Hypothalamus (tissue), 51 donors: ENCODE measurements around the gene ZNF432.

ENCODE experiments used
- DNase-seq, 51 donors: peaks; one replicate each; lab custom pipeline; 2025; lab: John Stamatoyannopoulos, UW

The ZNF432 gene

GRCh38 chr19:52020506-52020905, 28.1 kb downstream of the ZNF432 start:
- no peak for DNase-seq

GRCh38 chr19:52010674-52011073, 38.0 kb downstream of the ZNF432 start:
- DNase-seq = no peak

- DNase-seq = peak; percentile 56 to 95 (median 87)
Observed at GRCh38 chr19:52007806-52008557, 40.7 kb downstream of the ZNF432 start, which contains the start of gene ZNF615. TSS of gene ZNF615 (minus strand) at chr19:52008211. CDS start at chr19:52003711, 4,500 bp downstream.

GRCh38 chr19:52007451-52007805, 41.2 kb downstream of the ZNF432 start:
- peak in 14 of 51 donors; percentile 4 to 41 (median 24) for DNase-seq

- no peak for DNase-seq
Observed at GRCh38 chr19:51994048-51994644, 54.5 kb downstream of the ZNF432 start.

- DNase-seq = no peak
Observed at GRCh38 chr19:51993422-51993821, 55.2 kb downstream of the ZNF432 start.

GRCh38 chr19:51986309-51987291, 62.0 kb downstream of the ZNF432 start, which contains the start of gene ZNF350:
TSS of gene ZNF350 (minus strand) at chr19:51986840. CDS start at chr19:51974360, 12,480 bp downstream.
- DNase-seq = peak; percentile 27 to 99 (median 89)

GRCh38 chr19:51983361-51983760, 65.3 kb downstream of the ZNF432 start:
- DNase-seq = no peak
